ENCODE results near the gene GATAD2A.

DNA sequence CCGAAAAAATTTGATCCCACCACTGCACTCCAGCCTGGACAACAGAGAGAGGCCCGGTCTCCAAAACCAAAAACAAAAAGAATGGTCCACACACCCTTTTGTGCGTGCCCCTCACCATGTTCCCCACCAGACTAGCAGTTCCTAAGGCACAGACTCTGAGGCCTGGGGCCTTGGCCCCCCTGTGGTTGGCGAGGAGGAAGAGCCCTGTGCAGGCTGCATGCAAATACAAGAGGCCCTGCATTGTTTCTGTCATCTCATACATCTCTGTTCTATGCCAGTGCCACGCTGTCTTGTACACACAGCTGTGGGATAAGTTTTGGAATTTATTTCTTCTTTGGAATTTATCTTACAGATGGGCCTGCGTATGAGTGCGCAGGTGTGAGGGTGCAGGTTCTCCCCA lies 118.6 kb downstream of the GATAD2A start:
- TF ChIP-seq, protein P1, sequence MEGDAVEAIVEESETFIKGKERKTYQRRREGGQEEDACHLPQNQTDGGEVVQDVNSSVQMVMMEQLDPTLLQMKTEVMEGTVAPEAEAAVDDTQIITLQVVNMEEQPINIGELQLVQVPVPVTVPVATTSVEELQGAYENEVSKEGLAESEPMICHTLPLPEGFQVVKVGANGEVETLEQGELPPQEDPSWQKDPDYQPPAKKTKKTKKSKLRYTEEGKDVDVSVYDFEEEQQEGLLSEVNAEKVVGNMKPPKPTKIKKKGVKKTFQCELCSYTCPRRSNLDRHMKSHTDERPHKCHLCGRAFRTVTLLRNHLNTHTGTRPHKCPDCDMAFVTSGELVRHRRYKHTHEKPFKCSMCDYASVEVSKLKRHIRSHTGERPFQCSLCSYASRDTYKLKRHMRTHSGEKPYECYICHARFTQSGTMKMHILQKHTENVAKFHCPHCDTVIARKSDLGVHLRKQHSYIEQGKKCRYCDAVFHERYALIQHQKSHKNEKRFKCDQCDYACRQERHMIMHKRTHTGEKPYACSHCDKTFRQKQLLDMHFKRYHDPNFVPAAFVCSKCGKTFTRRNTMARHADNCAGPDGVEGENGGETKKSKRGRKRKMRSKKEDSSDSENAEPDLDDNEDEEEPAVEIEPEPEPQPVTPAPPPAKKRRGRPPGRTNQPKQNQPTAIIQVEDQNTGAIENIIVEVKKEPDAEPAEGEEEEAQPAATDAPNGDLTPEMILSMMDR (optimal IDR thresholded peaks at IDR 0.05 in 1 of 3, IDR thresholded peaks at IDR 0.05 in 1 of 3, conservative IDR thresholded peaks at IDR 0.05 in 1 of 3; ENCODE audit: extremely low read depth in 1 of 3, insufficient read depth in 2 of 3, low read length in 3 of 3): no peak
- TF ChIP-seq EZH2 (IDR thresholded peaks at IDR 0.05; ENCODE audit: low read length): no peak
